HG03439 (cell line): ENCODE data around the gene EPN1.

Source experiments
- ATAC-seq: cut with Tn5 transposase; IDR thresholded peaks from one replicate; pipeline ENCODE4 v1.9.1; 2021; ENCODE audit warnings: mild to moderate bottlenecking, moderate library complexity; ENCODE audit not compliant: unreplicated experiment

Gene EPN1

DNA sequence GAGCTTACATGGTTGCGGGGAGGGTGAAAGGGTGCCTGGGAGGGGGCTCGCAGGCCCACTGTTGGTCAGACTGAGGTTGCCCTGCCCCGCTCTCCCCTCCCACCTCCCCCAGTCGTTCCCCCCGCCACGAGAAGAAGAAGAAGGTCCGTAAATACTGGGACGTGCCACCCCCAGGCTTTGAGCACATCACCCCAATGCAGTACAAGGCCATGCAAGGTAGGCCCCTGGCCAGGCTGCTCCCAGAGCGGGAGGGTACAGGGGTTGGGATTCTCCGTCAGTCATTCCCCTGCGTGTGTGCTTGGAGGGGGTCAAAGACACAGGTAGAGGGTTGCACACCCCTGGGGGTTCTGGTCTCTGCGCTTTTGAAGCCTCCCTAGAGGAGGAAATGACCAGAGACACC lies 14.6 kb upstream of the EPN1 start:
- no peak for ATAC-seq

DNA sequence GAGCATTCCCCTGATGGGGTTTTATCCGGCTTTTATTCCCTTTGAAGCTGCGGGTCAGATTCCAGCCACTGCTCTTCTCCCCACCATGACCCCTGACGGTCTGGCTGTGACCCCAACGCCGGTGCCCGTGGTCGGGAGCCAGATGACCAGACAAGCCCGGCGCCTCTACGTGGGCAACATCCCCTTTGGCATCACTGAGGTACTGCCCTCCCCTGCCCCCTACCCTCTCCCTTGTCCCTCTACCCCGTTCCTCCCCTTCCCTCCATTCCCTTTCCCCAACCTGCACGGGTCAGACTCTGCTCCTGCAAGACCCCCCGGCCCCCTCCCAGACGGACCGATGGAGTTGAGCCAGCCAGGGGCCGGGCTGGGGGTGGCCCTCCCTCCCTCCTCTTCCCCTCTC lies 14.0 kb upstream of the EPN1 start:
- no peak for ATAC-seq

DNA sequence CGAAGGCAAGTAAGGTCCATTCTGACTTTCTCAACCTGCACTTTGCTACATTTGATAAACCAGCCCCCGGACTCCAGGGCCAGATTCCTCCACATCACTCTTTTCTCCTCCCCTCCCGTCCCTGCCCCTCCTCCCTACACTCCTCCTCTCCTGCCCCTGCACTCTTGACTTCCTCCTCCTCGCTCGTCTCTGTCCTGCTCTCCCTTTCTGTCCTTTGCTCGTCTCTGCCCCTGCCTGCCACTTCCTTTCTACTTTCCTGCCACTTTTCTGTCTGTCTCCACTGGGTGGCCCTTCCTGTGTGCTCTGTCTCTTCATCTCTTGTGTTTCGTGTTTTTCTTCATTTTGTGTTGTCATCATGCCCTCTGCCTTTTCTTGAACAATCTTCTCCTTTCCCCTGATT lies 13.2 kb upstream of the EPN1 start:
- ATAC-seq, result no peak

DNA sequence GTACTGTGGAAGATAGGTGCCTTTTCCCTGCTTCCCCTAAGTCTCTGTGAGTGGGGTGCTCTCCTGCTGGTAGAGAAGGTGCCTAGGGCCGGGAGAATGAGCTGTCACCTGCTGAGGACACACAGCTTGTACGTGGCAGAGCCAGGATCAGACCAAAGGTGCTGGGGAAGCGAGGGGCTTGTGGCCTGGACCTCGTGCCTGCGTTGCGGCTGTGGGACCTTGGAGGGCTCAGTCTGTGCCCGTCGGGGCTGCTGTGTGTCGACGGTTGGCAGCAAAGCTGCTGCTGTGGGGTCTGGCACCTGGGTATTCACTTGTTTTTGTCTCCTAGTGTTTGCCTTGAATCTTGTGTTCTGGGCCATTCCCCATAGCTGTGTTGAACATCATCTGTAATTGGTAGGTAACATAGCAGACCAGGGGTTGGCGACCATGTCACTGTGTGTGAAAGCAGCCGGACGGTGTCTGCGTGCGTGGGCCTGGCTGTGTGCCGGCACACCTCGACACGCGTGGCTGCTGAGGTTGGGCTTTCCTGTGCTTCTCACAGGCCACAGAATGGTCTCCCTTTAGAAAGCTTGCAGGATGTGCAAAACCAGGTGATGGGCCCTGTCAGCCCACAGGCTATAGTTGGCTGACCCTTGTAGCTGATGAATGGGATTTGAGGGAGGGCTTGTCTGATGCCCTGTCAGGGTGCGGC lies 11.0 kb upstream of the EPN1 start:
- no peak for ATAC-seq

DNA sequence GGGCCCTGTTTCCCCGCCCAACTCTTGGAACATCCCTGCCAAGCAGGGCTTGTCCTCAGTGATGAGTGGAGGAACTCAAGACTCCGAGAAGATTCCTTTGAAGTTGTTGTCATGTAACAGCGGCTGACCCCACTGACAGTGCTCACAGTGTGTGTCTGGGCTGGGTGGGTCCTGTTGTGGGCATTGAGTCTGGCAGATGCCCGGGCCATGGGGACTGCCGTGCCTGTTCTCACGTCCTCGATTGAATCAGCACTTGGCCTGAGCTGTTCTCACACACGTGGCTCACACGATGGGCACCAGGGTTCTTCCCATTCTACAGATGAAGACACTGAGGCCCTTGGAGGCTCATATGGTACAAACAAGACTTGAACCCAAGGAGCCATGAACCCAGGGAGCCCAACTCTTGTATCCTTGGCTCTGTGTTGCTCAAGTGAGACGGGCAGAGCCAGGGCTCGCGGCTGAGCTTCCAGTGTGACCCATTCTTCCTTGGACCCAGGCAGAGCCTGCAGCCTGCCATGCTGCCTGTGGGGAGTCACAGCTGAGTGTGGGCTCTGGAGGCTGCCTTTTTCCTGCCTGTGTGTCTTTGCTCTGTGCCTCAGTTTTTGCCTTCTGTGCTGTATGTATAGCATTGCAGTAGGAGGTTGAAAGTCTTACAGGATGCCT lies 8.6 kb upstream of the EPN1 start:
- no peak for ATAC-seq

- ATAC-seq, result no peak
Observed at GRCh38 chr19:55667006-55667381, 8.0 kb upstream of the EPN1 start.

DNA sequence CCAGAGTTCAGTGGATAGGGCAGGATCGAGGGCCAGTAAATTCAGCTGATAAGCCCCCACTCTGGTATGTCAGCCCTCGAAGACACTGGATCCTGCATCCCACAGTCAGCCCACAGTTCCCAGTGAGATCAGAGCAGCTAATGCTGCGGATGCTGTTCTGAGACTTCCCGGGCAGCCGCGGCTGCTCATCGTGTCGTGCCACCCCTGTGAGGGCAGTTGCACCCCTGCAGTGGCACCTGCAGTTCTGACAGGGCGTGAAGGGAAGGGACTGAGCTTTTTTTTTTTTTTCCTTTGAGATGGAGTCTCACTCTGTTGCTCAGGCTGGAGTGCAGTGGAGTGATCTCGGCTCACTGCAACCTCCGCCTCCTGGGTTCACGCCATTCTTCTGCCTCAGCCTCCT lies 7.5 kb upstream of the EPN1 start:
- no peak for ATAC-seq

- ATAC-seq, result no peak
Observed at GRCh38 chr19:55667958-55668357, 7.1 kb upstream of the EPN1 start.

DNA sequence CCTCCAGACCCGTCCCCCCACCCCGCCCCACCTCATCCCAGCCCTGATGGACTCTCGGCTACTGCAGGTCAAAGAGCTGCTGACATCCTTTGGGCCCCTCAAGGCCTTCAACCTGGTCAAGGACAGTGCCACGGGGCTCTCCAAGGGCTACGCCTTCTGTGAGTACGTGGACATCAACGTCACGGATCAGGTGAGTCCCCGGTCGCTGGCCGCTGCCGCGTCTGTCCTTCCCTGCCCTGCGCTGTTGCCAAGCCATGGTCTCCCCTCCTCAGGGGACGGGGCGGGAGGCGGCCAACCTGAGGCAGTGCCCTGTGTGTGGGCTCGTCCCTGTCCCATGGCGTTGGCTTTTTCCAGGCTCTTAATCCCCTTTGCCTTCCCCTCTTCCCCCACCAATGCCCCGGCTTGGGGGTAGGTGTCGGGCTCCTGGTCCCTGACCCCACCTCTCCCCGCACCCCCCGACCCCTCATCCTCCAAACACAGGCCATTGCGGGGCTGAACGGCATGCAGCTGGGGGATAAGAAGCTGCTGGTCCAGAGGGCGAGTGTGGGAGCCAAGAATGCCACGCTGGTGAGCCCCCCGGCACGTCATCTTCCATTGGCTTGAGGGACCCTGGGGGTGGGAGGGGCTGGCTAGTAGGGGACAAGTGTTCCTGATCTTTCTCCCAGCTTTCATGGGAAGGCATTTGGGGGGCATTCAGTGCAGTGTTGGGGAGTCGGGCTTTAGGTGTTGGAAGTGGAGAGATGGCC lies 6.2 kb upstream of the EPN1 start:
- no peak for ATAC-seq

- ATAC-seq, result no peak
Observed at GRCh38 chr19:55669418-55670279, 5.4 kb upstream of the EPN1 start.

GRCh38 chr19:55670280-55671053 lies 4.6 kb upstream of the EPN1 start:
- ATAC-seq, result no peak

DNA sequence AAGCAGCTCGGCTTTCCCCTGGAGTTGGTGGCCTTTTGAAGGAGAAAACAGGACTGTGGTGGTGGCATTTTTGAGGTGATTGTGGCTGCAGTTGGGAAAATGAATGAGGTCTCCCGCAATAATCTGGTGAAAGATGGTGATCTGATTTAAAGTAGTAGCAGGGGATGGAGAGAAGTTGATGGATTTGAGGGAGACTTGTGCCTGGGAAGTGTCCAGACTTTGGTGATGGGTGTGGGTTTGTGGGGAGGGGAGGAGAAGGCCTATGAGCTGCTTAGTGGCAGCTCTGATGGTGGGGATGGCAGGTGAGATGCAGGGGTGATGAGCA lies 4.0 kb upstream of the EPN1 start:
- ATAC-seq, result no peak

DNA sequence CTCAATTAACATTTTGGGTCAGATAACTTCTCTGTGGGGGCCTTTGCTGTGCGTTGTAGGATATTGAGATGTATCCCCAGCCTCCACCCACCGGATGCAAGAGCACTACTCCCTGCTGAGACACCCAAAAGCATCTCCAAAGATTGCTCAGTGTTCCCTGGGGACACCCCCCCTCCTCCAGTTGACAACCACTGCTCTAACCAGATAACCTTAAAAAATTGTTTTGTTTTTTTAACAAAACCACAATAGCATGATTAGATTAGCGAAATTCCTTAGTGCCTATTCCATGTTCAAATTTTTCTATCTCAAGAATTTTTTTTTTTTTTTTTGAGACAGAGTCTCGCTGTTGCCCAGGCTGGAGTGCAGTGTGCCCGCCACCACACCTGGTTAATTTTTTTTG lies 2.6 kb upstream of the EPN1 start:
- no peak for ATAC-seq

GRCh38 chr19:55673465-55673864 lies 1.6 kb upstream of the EPN1 start:
- ATAC-seq, result no peak

GRCh38 chr19:55673889-55674288 lies 1.1 kb upstream of the EPN1 start:
- no peak for ATAC-seq

- no peak for ATAC-seq
Observed at GRCh38 chr19:55674459-55674840, 576 bp upstream of the EPN1 start.

GRCh38 chr19:55675661-55676354 lies 782 bp downstream of the EPN1 start:
- ATAC-seq, result no peak

DNA sequence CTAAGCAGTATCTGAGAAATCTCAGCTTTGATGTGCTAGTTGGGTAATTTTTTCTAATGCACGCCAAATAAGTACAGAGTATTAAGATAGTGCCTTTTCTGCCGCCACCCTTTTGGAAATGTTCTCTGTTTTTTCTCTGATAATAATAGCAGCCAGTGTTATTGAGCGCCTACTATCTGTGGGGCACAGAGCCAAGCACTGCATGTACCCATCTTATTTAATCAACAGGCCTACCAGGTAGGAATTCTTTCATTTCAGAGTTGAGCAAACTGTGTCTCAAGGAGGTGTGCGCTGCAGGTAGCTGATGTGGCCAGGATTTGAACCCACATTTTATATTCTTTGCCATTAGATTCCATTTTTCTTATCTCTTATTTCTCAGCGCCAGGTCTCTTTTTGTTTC lies 1.4 kb downstream of the EPN1 start:
- no peak for ATAC-seq

DNA sequence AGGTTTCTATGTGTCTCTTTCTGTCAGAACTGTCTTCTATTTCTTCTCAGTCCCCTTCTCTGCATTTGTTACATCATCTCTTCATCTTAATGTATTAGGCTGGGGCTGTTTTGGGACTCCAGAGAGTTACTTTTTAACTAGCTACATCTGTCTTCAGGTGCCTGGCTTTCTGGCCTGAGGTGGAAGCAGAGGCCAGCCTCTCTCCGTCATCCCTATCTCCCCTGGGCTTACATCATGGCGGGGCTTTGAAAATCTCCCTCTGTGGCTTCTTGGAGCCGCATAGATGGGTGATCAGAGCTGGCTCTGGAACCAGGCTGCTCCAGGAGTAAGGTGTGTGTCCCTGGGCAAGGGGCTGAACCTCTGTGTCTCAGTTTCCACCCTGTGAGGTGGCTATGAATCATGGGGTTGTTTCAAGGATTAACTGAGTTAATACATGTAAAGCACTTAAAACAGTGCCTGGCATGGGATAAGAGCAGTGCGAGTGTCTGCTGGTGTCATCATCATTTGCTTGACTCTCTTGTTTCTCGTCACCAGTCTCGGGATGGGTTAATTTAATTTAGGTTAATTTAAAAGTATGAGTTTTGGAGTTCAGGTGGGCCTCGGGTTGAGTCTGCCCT lies 2.0 kb downstream of the EPN1 start:
- no peak for ATAC-seq

DNA sequence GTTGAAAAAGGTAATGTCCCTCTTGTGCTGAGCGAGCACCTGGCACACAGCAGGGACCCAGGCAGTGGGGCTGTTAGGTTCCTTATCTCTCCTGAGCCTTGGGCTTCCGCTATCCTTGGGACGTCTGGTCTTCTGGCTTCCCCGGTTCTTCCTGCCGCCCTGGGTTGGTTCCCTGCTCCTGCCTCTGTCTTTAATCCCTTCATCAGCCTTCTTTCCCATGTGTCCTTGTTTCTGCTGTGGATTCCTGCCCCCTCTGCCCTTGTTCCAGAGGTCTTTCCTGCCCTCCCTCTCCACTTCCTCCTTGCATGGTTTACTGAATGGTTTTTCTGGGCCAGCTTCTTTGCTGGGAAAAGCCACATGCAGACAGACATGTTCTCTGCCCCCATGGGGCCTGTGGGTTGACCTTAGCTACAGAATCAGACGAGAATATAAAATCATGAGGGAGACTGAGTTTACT lies 2.6 kb downstream of the EPN1 start:
- ATAC-seq, result no peak
